ENCODE measurements around the gene CUL2. TPM values are rescaled to one million over a fixed set of nuclear protein-coding genes. Genes with fewer than 3 reads are reported as not detected.

Gene CUL2
- polyA plus RNA-seq, 3 donors = 7.2 to 12.8 (median 12.0) TPM

DNA sequence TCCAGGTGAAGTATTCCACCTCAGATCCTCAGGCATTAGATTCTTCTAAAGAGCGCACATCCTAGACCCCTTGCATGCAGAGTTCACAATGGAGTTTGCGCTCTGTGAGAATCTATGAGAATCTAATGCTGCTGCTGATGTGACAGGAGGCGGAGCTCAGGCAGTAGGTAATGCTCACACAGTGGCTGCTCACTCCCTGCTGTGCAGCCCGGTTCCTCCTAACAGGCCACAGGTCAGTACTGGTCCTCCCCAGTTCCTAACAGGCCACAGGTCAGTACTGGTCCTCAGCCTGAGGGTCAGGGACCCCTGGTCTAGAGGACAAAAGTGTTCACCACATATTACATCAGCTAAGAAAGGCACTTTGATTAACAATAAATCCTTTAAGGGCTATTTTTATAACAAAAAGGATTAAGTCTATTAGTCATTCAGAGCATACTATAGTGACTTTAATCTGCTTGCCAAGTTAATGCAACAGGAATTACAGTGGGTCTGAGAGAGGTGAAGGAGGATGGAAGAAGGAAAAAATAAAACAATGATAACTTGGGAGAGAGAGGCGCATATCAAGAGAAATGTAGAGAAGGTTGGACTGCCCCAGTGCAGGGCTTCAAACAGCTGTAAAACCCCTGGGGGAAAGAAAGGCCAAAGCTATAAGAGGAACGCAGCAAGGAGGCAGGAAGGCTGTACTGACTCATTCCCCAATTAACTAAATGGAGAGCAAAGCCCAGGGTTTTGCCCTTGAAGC lies 49.2 kb downstream of the CUL2 start:
- WGBS, 3 donors = 85 to 91% (median 87%) methylated on average over 6 of the region's 6 CpGs
- no peak overlapping the region for H3K27ac ChIP-seq (ENCODE audit: low read depth, low read length)

DNA sequence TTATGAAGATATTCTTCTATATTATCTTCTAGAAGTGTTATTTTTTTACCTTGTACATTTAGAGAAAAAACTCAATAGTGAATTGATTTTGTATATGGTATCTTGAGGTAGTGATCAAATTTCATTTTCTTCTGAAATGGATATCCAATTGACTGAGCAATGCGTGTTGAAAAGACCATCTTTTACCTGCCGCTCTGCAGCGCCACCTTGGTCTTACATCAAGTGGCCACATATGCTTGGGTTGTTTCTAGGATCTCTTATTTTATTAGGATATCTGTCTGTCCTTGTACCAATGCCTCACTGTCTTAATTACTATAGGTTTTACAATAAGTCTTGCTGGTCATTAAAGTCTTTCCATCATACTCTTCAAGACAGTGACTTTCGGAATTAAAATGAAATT lies 53.0 kb downstream of the CUL2 start:
- no peak overlapping the region for H3K27ac ChIP-seq (ENCODE audit: low read depth, low read length)
- WGBS, 3 donors = 99% methylated on average over 4 of the region's 4 CpGs

DNA sequence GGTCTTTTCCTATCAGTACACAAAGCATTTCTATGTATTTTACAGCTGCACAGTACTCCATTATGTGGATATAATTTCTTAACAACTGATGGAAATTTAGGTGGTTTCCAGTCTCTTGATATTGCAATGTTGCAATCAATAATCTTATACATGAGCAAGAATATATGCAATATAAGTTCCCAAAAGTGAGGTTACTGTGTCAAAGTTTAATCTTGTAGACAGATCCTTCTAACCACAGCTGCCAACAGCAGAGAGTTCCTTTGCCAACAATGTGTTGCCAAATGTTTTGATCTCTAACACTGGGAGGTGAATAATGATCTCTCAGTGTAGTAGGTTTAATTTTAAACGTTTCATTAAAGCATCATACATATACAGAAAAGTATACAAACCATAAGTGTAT lies 54.5 kb downstream of the CUL2 start:
- no peak overlapping the region for H3K27ac ChIP-seq (ENCODE audit: low read depth, low read length)
- 16 to 22% (median 19%) methylated on average over 1 of the region's 1 CpG for WGBS, 3 donors

DNA sequence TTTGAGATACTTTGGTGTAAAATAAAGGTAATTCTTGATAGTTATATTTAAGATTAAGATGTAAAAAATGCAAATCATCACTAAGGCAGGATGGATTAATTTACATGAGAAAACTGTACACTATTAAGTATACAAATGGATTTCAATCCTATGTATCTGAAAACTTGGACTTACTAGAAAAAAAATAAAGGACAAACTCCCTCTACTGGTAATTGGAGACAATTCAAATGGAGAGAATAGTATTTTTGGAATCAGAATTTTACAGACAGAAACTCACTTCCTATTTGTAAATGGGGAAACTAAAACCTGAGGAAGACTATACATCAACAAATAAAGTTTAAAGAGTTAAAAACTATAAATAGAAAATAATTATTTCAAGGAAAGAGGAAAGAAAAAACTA lies 62.6 kb downstream of the CUL2 start:
- H3K27ac ChIP-seq (ENCODE audit: low read depth, low read length) = no peak overlapping the region

DNA sequence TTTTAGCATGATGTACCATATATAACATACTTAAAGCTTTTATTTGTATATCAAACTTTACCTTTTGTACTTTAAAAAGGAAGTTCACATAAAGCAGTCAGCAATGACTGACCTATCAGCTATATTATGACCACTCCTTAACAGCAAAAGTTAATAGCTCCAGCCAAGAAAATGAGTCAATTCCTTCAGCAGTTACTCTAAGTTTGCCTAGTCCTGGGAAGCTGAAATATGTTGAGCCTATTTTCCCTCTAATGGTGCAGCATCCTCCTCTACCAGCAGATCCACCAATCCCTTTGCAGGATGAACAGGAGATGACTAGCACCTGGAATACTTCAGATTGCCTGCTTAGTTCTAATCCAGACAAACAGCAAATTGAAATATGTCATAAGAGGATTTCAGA lies 64.2 kb downstream of the CUL2 start:
- H3K27ac ChIP-seq (ENCODE audit: low read depth, low read length) = no peak overlapping the region

DNA sequence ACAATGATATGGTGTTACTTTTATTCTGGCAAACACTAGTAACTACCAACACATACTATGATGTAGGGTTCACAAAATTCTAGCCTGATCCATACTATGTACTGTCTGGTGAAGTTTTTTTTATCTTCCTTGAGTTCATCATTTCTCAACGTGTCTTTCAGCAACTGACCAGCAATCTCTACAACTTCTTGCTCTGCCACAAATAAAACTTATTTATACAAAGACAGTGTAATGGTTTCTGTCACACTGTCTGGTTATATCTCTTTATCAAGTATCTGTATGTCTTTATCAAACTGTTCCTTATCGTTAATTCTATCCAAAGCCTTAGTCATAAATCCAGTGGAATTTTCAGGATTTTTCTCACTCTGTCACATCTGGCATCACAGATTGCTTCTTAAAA lies 69.7 kb downstream of the CUL2 start:
- no peak overlapping the region for H3K27ac ChIP-seq (ENCODE audit: low read depth, low read length)
- 67 to 81% (median 70%) methylated on average over 2 of the region's 2 CpGs for WGBS, 3 donors

DNA sequence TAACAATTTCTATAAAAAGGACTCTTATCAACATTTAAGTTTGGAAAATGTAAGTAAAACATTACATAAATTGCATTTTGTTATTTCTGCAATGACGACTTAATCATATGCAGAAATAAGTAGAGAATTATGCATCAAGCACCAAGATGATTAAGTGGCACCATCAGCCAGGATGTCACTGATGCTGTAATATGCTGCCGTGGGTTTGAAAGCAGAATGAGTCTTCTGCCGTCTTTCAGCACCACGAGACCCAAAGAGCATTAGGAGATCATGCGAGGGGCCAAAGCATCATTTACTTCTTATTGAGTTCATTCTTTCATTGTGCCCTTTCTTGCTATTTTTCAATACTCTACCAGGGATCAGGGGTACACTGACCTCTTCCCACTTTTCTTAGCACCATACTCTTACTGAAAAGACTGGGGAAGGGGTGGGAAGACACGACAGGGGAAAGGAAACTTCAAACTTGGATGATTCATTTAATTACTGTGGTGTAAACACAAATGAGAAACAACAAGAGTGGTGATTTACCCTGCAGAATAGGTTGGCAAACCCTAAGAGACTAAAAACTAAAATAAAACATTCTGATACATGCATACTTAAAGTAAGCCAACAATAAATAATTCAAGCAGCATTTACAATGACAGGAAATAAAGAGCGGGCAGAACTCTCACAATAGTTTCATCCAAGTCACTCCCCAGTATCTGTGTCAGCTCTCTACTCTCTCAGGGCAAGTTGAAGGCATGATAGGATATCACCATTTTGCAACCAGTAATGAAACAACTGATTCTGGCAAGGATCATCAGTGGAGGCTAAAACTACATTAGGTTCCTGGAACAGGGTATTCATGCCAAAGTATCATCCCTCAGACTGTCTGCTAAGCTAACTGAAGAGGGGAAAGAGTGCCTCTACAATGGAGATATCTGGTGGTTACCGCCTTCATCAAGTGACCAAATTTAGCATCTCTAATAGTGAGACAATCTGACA lies 70.8 kb downstream of the CUL2 start:
- no peak overlapping the region for H3K27ac ChIP-seq (ENCODE audit: low read depth, low read length)
- WGBS, 3 donors = 84 to 89% (median 84%) methylated on average over 8 of the region's 8 CpGs

DNA sequence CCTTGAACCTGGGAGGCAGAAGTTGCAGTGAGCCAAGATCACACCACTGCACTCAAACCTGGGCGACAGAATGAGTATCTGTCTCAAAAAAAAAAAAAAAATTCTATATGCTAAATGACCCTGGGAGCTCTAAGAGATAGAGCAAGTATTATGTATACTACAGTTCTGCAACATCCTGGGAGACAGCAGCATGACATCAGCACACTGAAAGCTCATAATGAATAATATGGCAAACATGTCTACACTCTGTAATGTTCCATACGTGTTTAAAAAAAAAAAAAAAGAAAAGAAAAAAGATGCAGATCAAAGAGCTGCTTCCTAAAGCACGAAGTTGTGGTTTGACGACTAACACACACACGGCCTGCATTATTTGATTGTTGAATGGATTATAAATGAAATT lies 72.5 kb downstream of the CUL2 start:
- H3K27ac ChIP-seq (ENCODE audit: low read depth, low read length) = no peak overlapping the region
- WGBS, 3 donors = 86 to 90% (median 87%) methylated on average over 5 of the region's 5 CpGs

DNA sequence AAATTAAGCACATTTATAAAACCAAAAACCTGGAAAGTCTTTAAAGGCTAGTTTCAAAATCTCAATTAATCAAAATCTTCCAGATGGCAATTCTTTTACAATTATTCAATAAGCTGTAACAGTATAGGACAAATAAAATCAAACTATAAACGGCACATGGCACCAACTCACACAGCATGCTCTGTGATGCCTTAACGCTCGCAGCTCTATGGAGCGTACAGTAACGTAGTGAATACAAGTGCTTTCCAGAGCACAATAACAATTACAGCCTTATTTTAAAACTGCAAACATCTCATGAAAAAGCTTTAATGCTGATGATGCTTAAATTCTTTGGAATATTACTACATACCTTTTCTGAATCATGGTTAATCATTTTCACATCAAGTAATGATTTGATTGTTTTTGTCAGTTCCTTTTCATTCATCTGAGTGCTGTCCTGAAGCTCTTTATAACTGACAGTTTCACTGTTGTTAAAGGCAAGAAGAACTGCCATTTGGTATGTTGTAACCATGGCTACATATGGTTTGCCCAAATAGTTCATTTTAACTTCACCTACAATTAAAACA lies 74.2 kb downstream of the CUL2 start:
- WGBS, 3 donors = 91 to 98% (median 97%) methylated on average over 5 of the region's 5 CpGs

DNA sequence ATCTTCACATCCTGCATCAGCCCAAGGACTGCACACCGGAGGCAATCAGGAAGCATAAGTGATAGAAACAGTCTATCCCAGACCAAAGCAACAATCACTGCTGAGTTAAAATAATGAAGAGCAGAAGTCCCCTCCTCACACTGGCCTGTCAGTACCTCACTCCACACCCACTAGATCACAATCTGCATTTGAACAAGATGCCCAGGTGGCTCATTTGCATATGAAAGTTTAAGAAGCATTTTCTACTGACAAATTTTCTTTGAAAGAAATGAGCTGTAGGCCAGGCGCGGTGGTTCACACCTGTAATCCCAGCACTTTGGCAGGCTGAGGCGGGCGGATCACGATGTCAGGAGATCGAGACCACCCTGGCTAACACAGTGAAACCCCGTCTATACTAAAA lies 77.4 kb downstream of the CUL2 start:
- WGBS, 3 donors = 91 to 92% (median 91%) methylated on average over 8 of the region's 8 CpGs
- H3K27ac ChIP-seq (ENCODE audit: low read depth, low read length) = no peak overlapping the region

More for the DNA sequence above, 74.2 kb downstream of the CUL2 start:
- H3K27ac ChIP-seq (ENCODE audit: low read depth, low read length) = no peak overlapping the region

DNA sequence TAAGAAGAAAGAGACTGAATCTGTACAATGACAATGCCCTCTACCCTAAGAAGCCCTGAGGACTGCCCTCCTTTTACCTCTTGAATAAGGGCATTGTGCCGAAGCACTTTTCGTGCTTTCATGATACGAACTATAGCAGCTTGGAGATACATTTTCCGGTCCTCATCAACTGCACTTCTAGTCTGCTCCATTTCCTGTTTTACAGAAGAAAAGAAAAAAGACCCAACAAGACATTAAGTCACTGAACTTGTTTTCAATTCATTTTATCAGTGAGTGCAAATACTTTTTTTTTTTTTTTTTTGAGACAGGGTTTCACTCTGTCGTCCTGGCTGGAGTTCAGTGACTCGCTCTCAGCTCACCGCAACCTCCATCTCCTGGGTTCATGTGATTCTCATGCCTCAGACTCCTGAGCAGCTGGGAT lies 78.4 kb downstream of the CUL2 start:
- H3K27ac ChIP-seq (ENCODE audit: low read depth, low read length) = no peak overlapping the region
- 84 to 92% (median 91%) methylated on average over 7 of the region's 7 CpGs for WGBS, 3 donors

DNA sequence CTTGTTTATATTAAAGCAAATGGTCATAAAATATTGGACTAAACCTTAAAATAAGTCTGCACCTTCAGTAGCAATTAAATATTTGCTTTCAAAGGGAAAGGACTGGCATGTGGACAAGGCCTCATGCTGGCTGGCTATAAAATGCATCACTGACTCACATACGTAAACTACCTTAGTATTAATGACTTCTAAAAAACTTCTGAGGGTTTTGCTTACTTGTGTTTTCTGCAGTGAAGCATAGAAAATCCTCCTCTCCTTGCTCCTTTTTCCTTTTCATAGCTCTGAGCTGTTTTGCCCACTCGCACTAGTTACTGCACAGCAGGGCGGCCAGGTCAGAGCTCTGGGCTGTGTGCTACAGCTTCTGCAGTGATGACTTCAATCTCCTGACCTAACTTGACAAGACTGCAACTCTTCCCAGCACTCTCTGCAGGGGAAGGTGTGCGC lies 82.3 kb downstream of the CUL2 start:
- no peak overlapping the region for H3K27ac ChIP-seq (ENCODE audit: low read depth, low read length)
- 96 to 99% (median 98%) methylated on average over 4 of the region's 4 CpGs for WGBS, 3 donors

DNA sequence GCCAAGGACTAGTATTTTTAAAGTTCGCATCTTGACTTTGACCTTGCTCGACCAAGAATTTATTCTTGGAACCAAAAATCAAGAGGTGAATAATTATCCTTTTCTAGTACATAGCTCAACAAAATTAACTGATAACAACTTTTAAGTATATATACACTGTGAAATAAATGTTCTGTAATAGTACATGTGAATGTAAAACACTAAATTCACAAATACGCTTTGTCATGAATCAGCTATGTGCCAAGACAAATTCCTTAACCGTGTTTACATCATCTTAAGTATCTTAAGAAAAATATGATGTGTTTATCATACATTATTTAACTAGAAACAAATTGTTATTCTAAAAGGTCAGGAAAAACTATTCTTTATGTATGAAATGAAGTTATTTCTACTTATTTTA lies 83.3 kb downstream of the CUL2 start:
- 77 to 81% (median 80%) methylated on average over 4 of the region's 4 CpGs for WGBS, 3 donors
- no peak overlapping the region for H3K27ac ChIP-seq (ENCODE audit: low read depth, low read length)

DNA sequence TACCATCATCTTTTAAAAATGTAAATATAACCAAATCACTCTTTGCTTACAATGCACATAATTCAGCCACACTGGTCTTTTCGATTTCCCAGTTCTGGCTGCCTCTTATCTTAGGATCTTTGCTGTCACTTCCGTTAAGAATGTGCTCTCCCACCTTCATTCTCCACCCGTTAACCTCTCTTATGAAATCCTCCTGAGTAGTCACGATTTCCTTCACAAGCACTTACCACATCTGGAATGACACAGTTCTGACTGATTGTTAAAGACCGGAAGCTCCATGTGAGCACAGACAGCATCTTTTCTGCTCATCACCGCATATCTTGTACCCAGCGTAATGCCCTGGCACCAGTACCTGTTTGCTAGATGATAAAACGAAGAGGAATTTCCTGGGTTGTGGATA lies 84.3 kb downstream of the CUL2 start:
- WGBS, 3 donors = 54 to 84% (median 64%) methylated on average over 8 of the region's 8 CpGs
- H3K27ac ChIP-seq (ENCODE audit: low read depth, low read length) = no peak overlapping the region

DNA sequence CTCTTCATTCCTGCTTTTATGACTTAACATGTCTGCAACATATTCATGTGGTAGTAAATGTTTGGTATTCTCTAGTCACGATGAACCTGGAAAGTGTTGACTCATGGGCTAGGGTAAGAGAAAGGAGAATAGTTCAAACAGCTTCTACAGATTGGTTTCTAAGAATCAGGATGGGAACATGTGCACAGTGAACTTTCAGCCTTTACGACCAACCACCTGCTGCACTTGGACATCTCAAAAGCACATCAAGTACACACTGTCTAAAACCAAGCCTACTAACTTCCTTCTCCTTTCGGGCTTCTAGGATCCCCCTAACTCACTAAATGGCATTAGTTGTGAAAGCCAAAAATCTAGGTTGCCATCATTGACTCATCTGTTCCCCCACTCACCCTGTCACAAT lies 85.5 kb downstream of the CUL2 start:
- 74 to 95% (median 77%) methylated on average over 3 of the region's 3 CpGs for WGBS, 3 donors

DNA sequence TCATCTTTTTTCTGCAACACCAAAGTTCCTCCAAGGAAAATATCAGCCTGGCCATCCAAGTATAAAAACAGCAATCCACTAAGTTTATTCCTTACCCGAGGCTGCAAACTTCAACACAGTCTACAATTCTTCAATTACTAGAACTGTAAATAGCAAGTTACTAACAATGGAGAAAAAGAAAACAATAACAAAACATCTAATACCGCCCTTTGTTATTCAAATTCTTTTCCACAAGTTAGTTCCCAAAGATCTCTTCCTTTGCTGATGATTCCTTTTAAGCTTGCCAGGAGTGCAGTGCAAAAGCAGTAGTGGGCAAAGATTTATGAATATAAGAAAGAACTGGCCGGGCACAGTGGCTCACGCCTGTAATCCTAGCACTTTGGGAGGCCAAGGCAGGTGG lies 86.2 kb downstream of the CUL2 start:
- WGBS, 3 donors = 83 to 93% (median 91%) methylated on average over 4 of the region's 4 CpGs
- H3K27ac ChIP-seq (ENCODE audit: low read depth, low read length) = no peak overlapping the region

More for the DNA sequence above, 85.5 kb downstream of the CUL2 start:
- no peak overlapping the region for H3K27ac ChIP-seq (ENCODE audit: low read depth, low read length)

DNA sequence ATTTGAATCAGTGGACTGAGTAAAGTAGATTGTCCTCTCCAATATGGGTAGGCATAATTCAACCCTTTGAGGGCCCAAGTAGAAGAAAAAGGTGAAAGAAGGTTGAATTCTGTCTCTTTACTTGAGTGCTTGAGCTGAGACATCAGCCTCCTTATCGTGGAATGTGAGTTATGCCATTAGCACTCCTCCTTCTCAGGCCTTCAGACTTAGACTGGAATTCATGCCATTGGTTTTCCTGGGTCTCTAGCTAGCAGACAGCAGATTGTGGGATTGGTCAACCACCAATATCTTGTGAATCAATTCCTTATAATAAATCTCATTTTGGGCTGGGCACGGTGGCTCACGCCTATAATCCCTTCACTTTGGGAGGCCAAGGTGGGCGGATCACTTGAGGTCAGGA lies 89.2 kb downstream of the CUL2 start:
- no peak overlapping the region for H3K27ac ChIP-seq (ENCODE audit: low read depth, low read length)
- WGBS, 3 donors = 85 to 96% (median 89%) methylated on average over 4 of the region's 4 CpGs

DNA sequence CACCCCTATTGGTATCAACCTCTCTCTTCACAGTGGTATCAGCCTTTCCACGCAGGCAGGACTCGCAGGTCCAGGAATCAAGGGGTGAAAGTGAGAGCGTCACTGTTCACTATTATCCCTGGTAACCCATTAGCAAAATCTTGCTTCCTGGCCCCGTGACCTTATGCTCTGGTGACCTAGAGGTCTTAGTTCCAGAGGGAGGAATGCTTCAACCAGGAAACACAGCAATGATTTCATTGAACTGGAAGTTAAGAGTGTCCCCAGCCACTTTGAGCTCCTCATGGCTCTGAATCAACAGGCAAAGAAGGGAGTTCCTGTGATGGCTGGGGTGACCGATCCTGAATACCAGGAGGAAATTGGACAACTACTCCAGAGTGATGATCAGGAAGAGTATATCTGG lies 90.6 kb downstream of the CUL2 start:
- no peak overlapping the region for H3K27ac ChIP-seq (ENCODE audit: low read depth, low read length)
- 84 to 90% (median 85%) methylated on average over 5 of the region's 5 CpGs for WGBS, 3 donors

DNA sequence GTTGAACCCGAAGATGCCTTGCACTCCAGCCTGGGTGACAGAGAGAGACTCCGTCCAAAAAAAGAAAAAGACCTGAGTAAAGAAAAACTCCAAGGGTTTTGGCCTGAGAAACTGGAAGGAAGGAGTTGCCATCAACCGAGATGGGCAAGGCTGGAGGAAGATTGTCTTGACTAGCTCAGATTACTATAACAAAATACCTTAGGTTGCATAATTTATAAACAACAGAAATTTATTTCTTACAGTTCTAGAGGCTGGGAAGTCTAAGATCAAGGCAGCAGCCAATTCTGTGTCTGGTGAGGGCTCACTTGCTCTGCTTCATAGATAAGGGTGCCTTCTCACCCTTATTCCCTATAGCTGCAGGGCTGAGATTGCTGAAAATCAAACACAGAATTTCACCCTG lies 91.2 kb downstream of the CUL2 start:
- no peak overlapping the region for H3K27ac ChIP-seq (ENCODE audit: low read depth, low read length)
- 92 to 100% (median 94%) methylated on average over 3 of the region's 3 CpGs for WGBS, 3 donors
